Endothelial cell of umbilical vein (primary cell): ENCODE results near the gene GRIA1. TPM values are rescaled to one million over a fixed set of nuclear protein-coding genes. Genes with fewer than 3 reads are reported as not detected.
A peak's percentile ranks its signal among the peaks of the same experiment; 100 is the strongest.

Source experiments
- BruUV-seq: library from RNA; stranded (reverse); fragments of 400-500 nt; replicated peaks from 2 replicates; lab custom pipeline; 2021; lab: Mats Ljungman, UMichigan
- CTCF ChIA-PET: fragments of 300-600, 350-600 bp; sonication (Branson Sonifier 250); formaldehyde crosslinking; loops from one replicate; lab custom pipeline; 2021; ENCODE audit warnings: antibody characterized with exemption, inconsistent platforms; lab: Charles Lee
- POLR2A ChIA-PET: fragments of 300-600, 350-600 bp; sonication (Branson Sonifier 250); formaldehyde crosslinking; loops from one replicate; lab custom pipeline; 2021; ENCODE audit warnings: antibody characterized with exemption, inconsistent platforms; lab: Charles Lee
- DNase-seq: peaks from one replicate; pipeline ENCODE4 v3.0.0-alpha.2; 2011; ENCODE audit warnings: low read depth, low spot score
- FAIRE-seq: peaks from 2 replicates; lab custom pipeline; 2011; peaks lifted over from hg19 to GRCh38; lab: Jason Lieb, UNC
- H2AFZ ChIP-seq: 2 replicates; pipeline ENCODE4 v1.6.0; 2012; ENCODE audit warnings: low read depth, low read length, control low read depth, inconsistent platforms
- H3K27ac ChIP-seq: 2 replicates; pipeline ENCODE4 v1.5.1; 2011; ENCODE audit warnings: low read depth, mild to moderate bottlenecking, control low read depth, low read length, moderate library complexity; ENCODE audit not compliant: insufficient read depth
- H3K27me3 ChIP-seq, 2 experiments: 2 replicates each; pipeline versions ENCODE4 v1.6.0 to v1.6.1; 2011; ENCODE audit warnings: low read length in 2 of 2, mixed read lengths in 1 of 2; ENCODE audit not compliant: control insufficient read depth in 2 of 2, insufficient read depth in 2 of 2
- H3K36me3 ChIP-seq, 2 experiments: 2 replicates in 1 of 2; 3 replicates in 1 of 2; pipeline ENCODE4 v1.5.1; 2011; ENCODE audit warnings: low read length in 2 of 2, mild to moderate bottlenecking in 1 of 2, moderate library complexity in 1 of 2; ENCODE audit not compliant: control insufficient read depth in 2 of 2, insufficient read depth in 2 of 2; ENCODE audit errors: extremely low read depth in 1 of 2
- H3K4me1 ChIP-seq: 3 replicates; pipeline ENCODE4 v1.5.1; 2011; ENCODE audit warnings: mild to moderate bottlenecking, low read length; ENCODE audit not compliant: control insufficient read depth, insufficient read depth; ENCODE audit errors: extremely low read depth
- H3K4me2 ChIP-seq: 2 replicates; pipeline ENCODE4 v1.6.1; 2011; ENCODE audit warnings: low read length, control low read depth, mixed read lengths; ENCODE audit not compliant: insufficient read depth
- H3K4me3 ChIP-seq, 3 experiments: fragments of 200-600 bp in 1 of 3; sonication (generic), shearing (Covaris generic) in 1 of 3; replicated peaks in 1 of 3; 2 replicates each; pipeline ENCODE4 v1.5.1; 2011 to 2016; ENCODE audit warnings: control low read depth in 3 of 3, low read length in 3 of 3, mild to moderate bottlenecking in 2 of 3, inconsistent platforms in 1 of 3, low read depth in 1 of 3, moderate library complexity in 1 of 3; ENCODE audit not compliant: insufficient read depth in 1 of 3
- H3K79me2 ChIP-seq: 2 replicates; pipeline ENCODE4 v1.6.0; 2012; ENCODE audit warnings: low read length, inconsistent platforms; ENCODE audit not compliant: control insufficient read depth, insufficient read depth
- H3K9ac ChIP-seq: replicated peaks from 2 replicates; pipeline ENCODE3; 2011; ENCODE audit warnings: low read length, control low read depth; ENCODE audit not compliant: insufficient read depth; ENCODE audit errors: extremely low read depth
- H3K9me1 ChIP-seq: replicated peaks from 3 replicates; pipeline ENCODE4 v1.6.0; 2011; ENCODE audit warnings: mild to moderate bottlenecking, low read length; ENCODE audit not compliant: control insufficient read depth, insufficient read depth; ENCODE audit errors: extremely low read depth
- H3K9me3 ChIP-seq: replicated peaks from 2 replicates; pipeline ENCODE4 v1.5.1; 2012; ENCODE audit warnings: low read length, inconsistent platforms; ENCODE audit not compliant: control insufficient read depth, insufficient read depth
- H4K20me1 ChIP-seq: replicated peaks from 2 replicates; pipeline ENCODE3; 2011; ENCODE audit warnings: mild to moderate bottlenecking, low read length; ENCODE audit not compliant: control insufficient read depth, insufficient read depth; ENCODE audit errors: extremely low read depth
- EZH2 ChIP-seq: IDR thresholded peaks from 2 replicates; pipeline ENCODE4 v1.6.1; 2012; ENCODE audit warnings: borderline replicate concordance, low read depth, mild to moderate bottlenecking, moderate library complexity, low read length, inconsistent platforms; ENCODE audit not compliant: severe bottlenecking
- FOS ChIP-seq: IDR thresholded peaks from 2 replicates; pipeline ENCODE4 v1.6.1; 2011; ENCODE audit warnings: mild to moderate bottlenecking, low read length, moderate library complexity, borderline replicate concordance; ENCODE audit not compliant: insufficient read depth
- JUN ChIP-seq: IDR thresholded peaks from 2 replicates; pipeline ENCODE4 v1.6.1; 2011; ENCODE audit warnings: borderline replicate concordance, low read depth; ENCODE audit not compliant: insufficient read length, insufficient read depth
- POLR2A ChIP-seq: IDR thresholded peaks from 2 replicates; pipeline ENCODE4 v1.6.1; 2012; ENCODE audit warnings: low read depth, mild to moderate bottlenecking, control low read depth, low read length
- POLR2AphosphoS5 ChIP-seq: IDR thresholded peaks from 2 replicates; pipeline ENCODE4 v1.6.1; 2012; ENCODE audit warnings: low read depth, mild to moderate bottlenecking, control low read depth, low read length, moderate library complexity; ENCODE audit not compliant: insufficient read depth
- dilution Hi-C: fragments of 300-500 bp; cut with MboI; formaldehyde crosslinking; loops from one replicate; pipeline ENCODE4 v1.15.0; 2019; ENCODE audit warnings: low sequenced_read_pairs; ENCODE audit not compliant: extremely low pct_ligation_motif_present
- intact Hi-C: fragments of 100-400 bp; cut with micrococcal nuclease; formaldehyde crosslinking; loops from one replicate; pipeline ENCODE4 v1.10.0; 2022
- polyA plus RNA-seq, 4 experiments: library from polyadenylated mRNA; depleted of rRNA in 3 of 4; stranded (reverse) in 3 of 4; unstranded in 1 of 4; fragments of >200 nt; gene quantifications; 2 replicates each; pipeline versions ENCODE4 v1.2.1 to v1.2.3, GENCODE V29; 2011 to 2012; ENCODE audit warnings: missing spikeins in 1 of 4
- total RNA-seq: library from RNA; stranded (reverse); gene quantifications from 2 replicates; pipeline ENCODE4 v1.2.3, GENCODE V29; 2021
- TF ChIP-seq, protein P1 (sequence below): IDR thresholded peaks from 2 replicates; pipeline ENCODE4 v1.6.1; 2011; ENCODE audit not compliant: insufficient read depth, insufficient read length

GRIA1 gene
- total and polyA plus RNA-seq, 2 donors (not counting 3 experiments of a cell fraction or from before 2014, with no cell fraction given): not detected

DNA sequence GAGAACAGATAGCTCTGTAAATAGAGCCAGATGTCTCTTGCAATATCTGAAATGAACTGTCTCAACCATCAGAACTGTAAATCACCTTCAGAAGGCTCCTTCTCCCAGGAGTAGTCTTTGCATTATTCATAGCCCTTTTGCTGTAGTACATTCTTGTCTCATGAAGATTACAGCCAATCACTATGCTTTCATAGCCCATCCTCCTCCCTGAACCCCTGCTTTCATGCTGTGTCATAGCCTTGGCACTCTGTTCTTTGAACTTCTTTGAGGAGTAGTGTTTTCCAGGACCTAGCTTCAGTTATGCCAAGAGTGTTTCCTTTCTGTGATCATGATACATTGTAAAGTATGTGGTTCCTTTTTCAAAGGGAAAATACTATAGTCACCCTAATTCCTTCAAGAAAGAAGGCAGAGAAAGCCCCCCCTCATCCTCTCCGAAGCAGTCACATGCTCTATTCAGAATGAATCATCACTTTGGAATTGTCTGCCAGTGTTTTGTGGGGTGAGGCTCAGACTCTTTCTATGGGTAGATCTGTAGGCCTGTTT lies 61.1 kb downstream of the GRIA1 start:
- POLR2A ChIA-PET: no interaction called here
- H2AFZ ChIP-seq: peak overlapping the region; percentile 97
- H3K27me3 ChIP-seq: no peaks in the 10 kb centered on the region
- dilution Hi-C loops: no loop called here
- FAIRE-seq (peak; percentile 97), DNase-seq (peak; percentile 92)
- H4K20me1 ChIP-seq: no peaks in the 10 kb centered on the region
- TF ChIP-seq EZH2 (no peak), FOS (peak; percentile 89), POLR2A (no peak), POLR2AphosphoS5 (no peak), JUN (peak; percentile 78)
- TF ChIP-seq, protein P1, sequence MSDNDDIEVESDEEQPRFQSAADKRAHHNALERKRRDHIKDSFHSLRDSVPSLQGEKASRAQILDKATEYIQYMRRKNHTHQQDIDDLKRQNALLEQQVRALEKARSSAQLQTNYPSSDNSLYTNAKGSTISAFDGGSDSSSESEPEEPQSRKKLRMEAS: no peak
- H3K36me3 ChIP-seq: no peaks in the 10 kb centered on the region
- H3K9me1 ChIP-seq: no peaks in the 10 kb centered on the region
- intact Hi-C loops: loop anchor here (1.0 kb wide), 2 partner anchors 68 to 78 kb away; no protein-coding TSS in a partner anchor
- CTCF ChIA-PET: interaction anchor here (1.0 to 1.3 kb wide), 3 partner anchors 77 to 413 kb away, joined by 4 read pairs; no protein-coding TSS in a partner anchor
- peak overlapping the region; percentile 52 for H3K4me2 ChIP-seq
- no TSS peak for BruUV-seq
- peak overlapping the region in 1 of 3 experiments; percentile 12 for H3K4me3 ChIP-seq
- no peaks in the 10 kb centered on the region for H3K9me3 ChIP-seq
- H3K4me1 ChIP-seq: peaks cover 18% of the 10 kb centered on the region
- peak overlapping the region; percentile 96 for H3K27ac ChIP-seq
- H3K9ac ChIP-seq: peak overlapping the region; percentile 47
- no peaks in the 10 kb centered on the region for H3K79me2 ChIP-seq

DNA sequence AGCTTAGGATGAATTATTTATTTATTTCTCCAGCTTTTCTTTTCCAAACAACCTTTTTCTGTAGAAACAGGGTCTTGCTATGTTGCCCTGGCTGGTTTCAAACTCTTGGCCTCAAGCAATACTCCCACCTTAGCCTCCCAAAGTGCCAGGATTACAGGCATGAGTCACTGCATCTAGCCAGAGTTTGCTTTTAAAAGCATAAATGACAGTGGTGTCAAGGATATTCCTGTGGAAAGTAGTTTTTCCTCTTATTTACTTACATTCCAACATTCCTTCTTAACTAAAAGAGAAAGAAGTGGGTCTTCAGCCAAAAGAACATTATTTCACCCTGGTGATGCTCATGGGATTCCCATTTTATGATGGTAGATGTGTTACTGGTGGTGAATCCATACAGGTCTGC lies 62.4 kb downstream of the GRIA1 start:
- Histone ChIP-seq H3K9me3 (no peaks in the 10 kb centered on the region), H3K27me3 (no peaks in the 10 kb centered on the region), H3K9me1 (no peaks in the 10 kb centered on the region), H4K20me1 (no peaks in the 10 kb centered on the region), H3K4me3 (no peak overlapping the region), H3K4me2 (no peak overlapping the region), H3K9ac (no peak overlapping the region), H3K79me2 (no peaks in the 10 kb centered on the region), H3K36me3 (no peaks in the 10 kb centered on the region), H3K27ac (no peak overlapping the region), H2AFZ (no peak overlapping the region), H3K4me1 (peaks cover 18% of the 10 kb centered on the region)
- intact Hi-C loops: no loop called here
- TF ChIP-seq, protein P1: no peak
- TF ChIP-seq POLR2A: no peak
- dilution Hi-C loops: no loop called here
- CTCF ChIA-PET: interaction anchor here (1.5 kb wide), 1 partner anchor 158 kb away, joined by 3 read pairs; no protein-coding TSS in a partner anchor
- DNase-seq: no peak
- FAIRE-seq: no peak
- POLR2A ChIA-PET: no interaction called here
- no TSS peak for BruUV-seq
